Measurements from ENCODE around the gene TMEM158.

- TF ChIP-seq, protein P1, sequence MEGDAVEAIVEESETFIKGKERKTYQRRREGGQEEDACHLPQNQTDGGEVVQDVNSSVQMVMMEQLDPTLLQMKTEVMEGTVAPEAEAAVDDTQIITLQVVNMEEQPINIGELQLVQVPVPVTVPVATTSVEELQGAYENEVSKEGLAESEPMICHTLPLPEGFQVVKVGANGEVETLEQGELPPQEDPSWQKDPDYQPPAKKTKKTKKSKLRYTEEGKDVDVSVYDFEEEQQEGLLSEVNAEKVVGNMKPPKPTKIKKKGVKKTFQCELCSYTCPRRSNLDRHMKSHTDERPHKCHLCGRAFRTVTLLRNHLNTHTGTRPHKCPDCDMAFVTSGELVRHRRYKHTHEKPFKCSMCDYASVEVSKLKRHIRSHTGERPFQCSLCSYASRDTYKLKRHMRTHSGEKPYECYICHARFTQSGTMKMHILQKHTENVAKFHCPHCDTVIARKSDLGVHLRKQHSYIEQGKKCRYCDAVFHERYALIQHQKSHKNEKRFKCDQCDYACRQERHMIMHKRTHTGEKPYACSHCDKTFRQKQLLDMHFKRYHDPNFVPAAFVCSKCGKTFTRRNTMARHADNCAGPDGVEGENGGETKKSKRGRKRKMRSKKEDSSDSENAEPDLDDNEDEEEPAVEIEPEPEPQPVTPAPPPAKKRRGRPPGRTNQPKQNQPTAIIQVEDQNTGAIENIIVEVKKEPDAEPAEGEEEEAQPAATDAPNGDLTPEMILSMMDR (conservative IDR thresholded peaks at IDR 0.05 in 1 of 2, IDR thresholded peaks at IDR 0.05 in 1 of 2; ENCODE audit: extremely low read depth in 1 of 2, insufficient read depth in 1 of 2, low read depth in 1 of 2, low read length in 2 of 2): no peak
- no peak for TF ChIP-seq EZH2 (IDR thresholded peaks at IDR 0.05; ENCODE audit: borderline replicate concordance, low read length)
These were observed 10.6 kb downstream of the TMEM158 start for GRCh38 chr3:45215466-45215865.
